ENCODE data around the gene KLC3.

DNA sequence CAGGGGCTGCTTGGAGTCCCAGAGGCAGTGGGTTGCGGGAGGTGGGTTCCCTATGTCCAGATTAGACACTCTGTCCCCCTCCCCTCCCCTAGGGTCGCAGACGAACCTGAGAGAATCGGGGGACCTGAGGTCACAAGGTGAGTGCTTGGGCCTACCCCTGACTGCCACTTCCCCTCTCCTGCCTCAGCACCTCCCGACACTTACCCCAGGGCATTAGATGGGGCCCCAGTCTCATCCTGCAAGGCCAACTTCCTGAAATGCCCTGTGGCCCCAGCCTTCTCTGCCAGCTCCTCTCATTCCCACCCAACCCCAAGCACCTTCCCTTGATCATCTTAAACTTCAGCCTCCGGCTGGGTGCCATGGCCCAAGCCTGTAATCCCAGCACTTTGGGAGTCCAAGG lies 40.8 kb upstream of the KLC3 start:
- TF ChIP-seq, protein P1, sequence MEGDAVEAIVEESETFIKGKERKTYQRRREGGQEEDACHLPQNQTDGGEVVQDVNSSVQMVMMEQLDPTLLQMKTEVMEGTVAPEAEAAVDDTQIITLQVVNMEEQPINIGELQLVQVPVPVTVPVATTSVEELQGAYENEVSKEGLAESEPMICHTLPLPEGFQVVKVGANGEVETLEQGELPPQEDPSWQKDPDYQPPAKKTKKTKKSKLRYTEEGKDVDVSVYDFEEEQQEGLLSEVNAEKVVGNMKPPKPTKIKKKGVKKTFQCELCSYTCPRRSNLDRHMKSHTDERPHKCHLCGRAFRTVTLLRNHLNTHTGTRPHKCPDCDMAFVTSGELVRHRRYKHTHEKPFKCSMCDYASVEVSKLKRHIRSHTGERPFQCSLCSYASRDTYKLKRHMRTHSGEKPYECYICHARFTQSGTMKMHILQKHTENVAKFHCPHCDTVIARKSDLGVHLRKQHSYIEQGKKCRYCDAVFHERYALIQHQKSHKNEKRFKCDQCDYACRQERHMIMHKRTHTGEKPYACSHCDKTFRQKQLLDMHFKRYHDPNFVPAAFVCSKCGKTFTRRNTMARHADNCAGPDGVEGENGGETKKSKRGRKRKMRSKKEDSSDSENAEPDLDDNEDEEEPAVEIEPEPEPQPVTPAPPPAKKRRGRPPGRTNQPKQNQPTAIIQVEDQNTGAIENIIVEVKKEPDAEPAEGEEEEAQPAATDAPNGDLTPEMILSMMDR (IDR thresholded peaks at IDR 0.05 in 2 of 3, conservative IDR thresholded peaks at IDR 0.05 in 1 of 3; ENCODE audit: borderline replicate concordance in 1 of 3, insufficient read depth in 1 of 3, low read depth in 2 of 3, low read length in 2 of 3), result no peak
- TF ChIP-seq TCF7L2 (IDR thresholded peaks at IDR 0.05; ENCODE audit: borderline replicate concordance, extremely low read depth, insufficient read depth, insufficient read length) (no peak), POLR2A (IDR thresholded peaks at IDR 0.05; ENCODE audit: borderline replicate concordance, extremely low read depth, insufficient read depth, insufficient read length) (no peak), FOSL1 (IDR thresholded peaks at IDR 0.05; ENCODE audit: low read depth) (no peak), RAD21 (IDR thresholded peaks at IDR 0.05; ENCODE audit: low read depth) (no peak), EZH2 (IDR thresholded peaks at IDR 0.05) (no peak), SIN3A (IDR thresholded peaks at IDR 0.05; ENCODE audit: low read depth) (no peak), SRF (IDR thresholded peaks at IDR 0.05; ENCODE audit: low read depth) (no peak)

All from HCT116 (cell line).